Airway epithelial cell (primary cell): ENCODE results near the gene PRRC2C. TPM values are rescaled to one million over a fixed set of nuclear protein-coding genes. Genes with fewer than 3 reads are reported as not detected.

Source experiments
- total RNA-seq: library from RNA; depleted of rRNA; stranded (reverse); fragments of >200 nt; gene quantifications from 2 replicates; pipeline ENCODE4 v1.2.3, GENCODE V29; 2015

Gene PRRC2C
- total RNA-seq = 51.7 and 71.6 TPM in 2 replicates

GRCh38 chr1:171485375-171486047, at the start of gene PRRC2C:
TSS of gene PRRC2C (plus strand) at chr1:171485530. CDS start at chr1:171512089, 26,559 bp downstream.

GRCh38 chr1:171622152-171622462, 136.8 kb downstream of the PRRC2C start, which contains the start of gene MYOCOS:
TSS of gene MYOCOS (plus strand) at chr1:171622243. CDS start at chr1:171623884, 1,641 bp downstream.

Other genes with a start within 250 kb of the PRRC2C start
- not detected in 2 replicates for gene FMO1, start 237.0 kb upstream of the PRRC2C start, total RNA-seq
- 2.0 and 2.3 TPM in 2 replicates for gene FMO4, start 171.3 kb upstream of the PRRC2C start, total RNA-seq
- not detected in 2 replicates for gene MYOCOS, start 136.7 kb downstream of the PRRC2C start, total RNA-seq
- not detected in 2 replicates for gene MYOC, start 167.2 kb downstream of the PRRC2C start, total RNA-seq